WTC11 (cell line): ENCODE measurements around the gene OR2V2.

Experiments
- CREB1 ChIP-seq: sonication (generic); formaldehyde crosslinking; IDR thresholded peaks from 2 replicates; pipeline ENCODE4 v1.8.0; 2023; ENCODE audit warnings: mild to moderate bottlenecking, missing genetic modification reagents
- ESRRA ChIP-seq: sonication (generic); formaldehyde crosslinking; IDR thresholded peaks from 2 replicates; pipeline ENCODE4 v1.8.1; 2022; ENCODE audit warnings: mild to moderate bottlenecking, missing genetic modification reagents, borderline replicate concordance
- FOXJ3 ChIP-seq: sonication (generic); formaldehyde crosslinking; IDR thresholded peaks from 2 replicates; pipeline ENCODE4 v1.9.0; 2021; ENCODE audit warnings: missing genetic modification reagents, mild to moderate bottlenecking, borderline replicate concordance
- FOXP1 ChIP-seq: sonication (generic); formaldehyde crosslinking; IDR thresholded peaks from 2 replicates; pipeline ENCODE4 v1.8.0; 2022; ENCODE audit warnings: missing genetic modification reagents, mild to moderate bottlenecking, moderate library complexity, borderline replicate concordance
- IRF2 ChIP-seq: sonication (generic); formaldehyde crosslinking; IDR thresholded peaks from 2 replicates; pipeline ENCODE4 v1.8.0; 2022; ENCODE audit warnings: low read depth, missing genetic modification reagents, borderline replicate concordance
- JUN ChIP-seq: sonication (generic); formaldehyde crosslinking; IDR thresholded peaks from 2 replicates; pipeline ENCODE4 v1.8.0; 2023; ENCODE audit warnings: mild to moderate bottlenecking, missing genetic modification reagents
- NFATC4 ChIP-seq: fragments of 250-450 bp; sonication (Bioruptor Pico); IDR thresholded peaks from 2 replicates; pipeline ENCODE4 v1.9.0; 2021; ENCODE audit warnings: mild to moderate bottlenecking
- ZNF121 ChIP-seq: sonication (generic); formaldehyde crosslinking; IDR thresholded peaks from 2 replicates; pipeline ENCODE4 v1.8.0; 2023; ENCODE audit warnings: missing genetic modification reagents
- ZNF232 ChIP-seq: sonication (generic); formaldehyde crosslinking; IDR thresholded peaks from 2 replicates; pipeline ENCODE4 v1.8.0; 2022; ENCODE audit warnings: mild to moderate bottlenecking, missing genetic modification reagents
- TF ChIP-seq, protein P1 (sequence below): sonication (generic); formaldehyde crosslinking; IDR thresholded peaks from 2 replicates; pipeline ENCODE4 v1.8.0; 2022; ENCODE audit warnings: mild to moderate bottlenecking, missing genetic modification reagents
- TF ChIP-seq, protein P2 (sequence below): fragments of 200-600 bp; IDR thresholded peaks from 2 replicates; pipeline ENCODE4 v1.8.0; 2022; ENCODE audit warnings: antibody characterized with exemption
- TF ChIP-seq, protein P3 (sequence below): fragments of 250-450 bp; sonication (Bioruptor Pico); IDR thresholded peaks from 2 replicates; pipeline ENCODE4 v2.1.2; 2022; ENCODE audit warnings: mild to moderate bottlenecking, moderate library complexity

DNA sequence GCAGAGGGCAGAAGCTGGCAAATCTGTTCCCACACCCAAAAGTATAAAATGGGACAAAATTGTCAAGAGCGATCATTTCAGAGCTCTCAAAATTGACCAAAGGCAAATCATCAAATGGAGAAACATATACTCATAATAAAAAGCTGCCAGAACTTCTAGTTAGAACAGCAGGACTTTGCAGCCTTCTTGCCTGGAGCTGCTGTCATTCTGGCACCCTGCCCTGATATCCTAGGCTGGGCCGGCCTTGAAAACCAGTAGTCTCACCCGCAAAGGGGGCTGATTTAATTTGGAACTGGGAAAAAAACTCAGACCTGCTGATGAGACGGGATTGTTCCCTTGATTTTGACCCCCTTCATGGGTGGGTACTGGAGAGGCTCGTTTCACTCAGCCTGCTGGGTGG is 34.9 kb upstream of the OR2V2 start:
- TF ChIP-seq FOXJ3 (CRISPR knock-in tag) (no peak), ZNF232 (CRISPR knock-in tag) (no peak), ESRRA (CRISPR knock-in tag) (no peak), CREB1 (CRISPR knock-in tag) (no peak), FOXP1 (CRISPR knock-in tag) (no peak), ZNF121 (CRISPR knock-in tag) (no peak), IRF2 (no peak), NFATC4 (no peak), JUN (no peak)
- TF ChIP-seq, protein P1, sequence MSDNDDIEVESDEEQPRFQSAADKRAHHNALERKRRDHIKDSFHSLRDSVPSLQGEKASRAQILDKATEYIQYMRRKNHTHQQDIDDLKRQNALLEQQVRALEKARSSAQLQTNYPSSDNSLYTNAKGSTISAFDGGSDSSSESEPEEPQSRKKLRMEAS (CRISPR knock-in tag) = no peak
- TF ChIP-seq, protein P2, sequence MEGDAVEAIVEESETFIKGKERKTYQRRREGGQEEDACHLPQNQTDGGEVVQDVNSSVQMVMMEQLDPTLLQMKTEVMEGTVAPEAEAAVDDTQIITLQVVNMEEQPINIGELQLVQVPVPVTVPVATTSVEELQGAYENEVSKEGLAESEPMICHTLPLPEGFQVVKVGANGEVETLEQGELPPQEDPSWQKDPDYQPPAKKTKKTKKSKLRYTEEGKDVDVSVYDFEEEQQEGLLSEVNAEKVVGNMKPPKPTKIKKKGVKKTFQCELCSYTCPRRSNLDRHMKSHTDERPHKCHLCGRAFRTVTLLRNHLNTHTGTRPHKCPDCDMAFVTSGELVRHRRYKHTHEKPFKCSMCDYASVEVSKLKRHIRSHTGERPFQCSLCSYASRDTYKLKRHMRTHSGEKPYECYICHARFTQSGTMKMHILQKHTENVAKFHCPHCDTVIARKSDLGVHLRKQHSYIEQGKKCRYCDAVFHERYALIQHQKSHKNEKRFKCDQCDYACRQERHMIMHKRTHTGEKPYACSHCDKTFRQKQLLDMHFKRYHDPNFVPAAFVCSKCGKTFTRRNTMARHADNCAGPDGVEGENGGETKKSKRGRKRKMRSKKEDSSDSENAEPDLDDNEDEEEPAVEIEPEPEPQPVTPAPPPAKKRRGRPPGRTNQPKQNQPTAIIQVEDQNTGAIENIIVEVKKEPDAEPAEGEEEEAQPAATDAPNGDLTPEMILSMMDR = no peak
- TF ChIP-seq, protein P3, sequence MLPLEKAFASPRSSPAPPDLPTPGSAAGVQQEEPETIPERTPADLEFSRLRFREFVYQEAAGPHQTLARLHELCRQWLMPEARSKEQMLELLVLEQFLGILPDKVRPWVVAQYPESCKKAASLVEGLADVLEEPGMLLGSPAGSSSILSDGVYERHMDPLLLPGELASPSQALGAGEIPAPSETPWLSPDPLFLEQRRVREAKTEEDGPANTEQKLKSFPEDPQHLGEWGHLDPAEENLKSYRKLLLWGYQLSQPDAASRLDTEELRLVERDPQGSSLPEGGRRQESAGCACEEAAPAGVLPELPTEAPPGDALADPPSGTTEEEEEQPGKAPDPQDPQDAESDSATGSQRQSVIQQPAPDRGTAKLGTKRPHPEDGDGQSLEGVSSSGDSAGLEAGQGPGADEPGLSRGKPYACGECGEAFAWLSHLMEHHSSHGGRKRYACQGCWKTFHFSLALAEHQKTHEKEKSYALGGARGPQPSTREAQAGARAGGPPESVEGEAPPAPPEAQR (CRISPR knock-in tag) = no peak
